ENCODE measurements around the gene ADGRF1. TPM values are rescaled to one million over a fixed set of nuclear protein-coding genes. Genes with fewer than 3 reads are reported as not detected.
"Not testable (repeated sequence)": the region's sequence is repeated elsewhere in the genome, so short reads cannot be mapped to it uniquely, and the experiment has no call there.

ADGRF1 gene
- polyA plus RNA-seq, 3 donors, result 35.9 to 56.2 (median 51.8) TPM

GRCh38 chr6:47023573-47023972 lies 18.6 kb downstream of the ADGRF1 start:
- no peak for DNase-seq (ENCODE audit: low read depth in 3 of 3, low spot score in 2 of 3)

GRCh38 chr6:47022191-47022590 lies 19.9 kb downstream of the ADGRF1 start:
- DNase-seq (ENCODE audit: low read depth in 3 of 3, low spot score in 2 of 3), result no peak

- DNase-seq (ENCODE audit: low read depth in 3 of 3, low spot score in 2 of 3), result no peak
Measured at GRCh38 chr6:47019941-47020340, 22.2 kb downstream of the ADGRF1 start.

- DNase-seq (ENCODE audit: low read depth in 3 of 3, low spot score in 2 of 3), result no peak
Measured at GRCh38 chr6:47016909-47017308, 25.2 kb downstream of the ADGRF1 start.

GRCh38 chr6:47016261-47016660 lies 25.9 kb downstream of the ADGRF1 start:
- DNase-seq (ENCODE audit: low read depth in 3 of 3, low spot score in 2 of 3), result no peak

- DNase-seq (ENCODE audit: low read depth in 3 of 3, low spot score in 2 of 3), result no peak
Measured at GRCh38 chr6:47014401-47014800, 27.7 kb downstream of the ADGRF1 start.

GRCh38 chr6:47009583-47009982 lies 32.5 kb downstream of the ADGRF1 start:
- DNase-seq (ENCODE audit: low read depth in 3 of 3, low spot score in 2 of 3), result no peak

GRCh38 chr6:47008397-47008763 lies 33.8 kb downstream of the ADGRF1 start:
- no peak for DNase-seq (ENCODE audit: low read depth in 3 of 3, low spot score in 2 of 3)

GRCh38 chr6:47007657-47008396 lies 34.3 kb downstream of the ADGRF1 start:
- no peak for DNase-seq (ENCODE audit: low read depth in 3 of 3, low spot score in 2 of 3)

- no peak for DNase-seq (ENCODE audit: low read depth in 3 of 3, low spot score in 2 of 3)
Measured at GRCh38 chr6:47005486-47005885, 36.6 kb downstream of the ADGRF1 start.

GRCh38 chr6:47004463-47004862 lies 37.7 kb downstream of the ADGRF1 start:
- DNase-seq (ENCODE audit: low read depth in 3 of 3, low spot score in 2 of 3), result no peak

- no peak for DNase-seq (ENCODE audit: low read depth in 3 of 3, low spot score in 2 of 3)
Measured at GRCh38 chr6:47000842-47001241, 41.3 kb downstream of the ADGRF1 start.

- no peak for DNase-seq (ENCODE audit: low read depth in 3 of 3, low spot score in 2 of 3)
Measured at GRCh38 chr6:46998436-46999017, 43.6 kb downstream of the ADGRF1 start.

GRCh38 chr6:46997646-46998045 lies 44.5 kb downstream of the ADGRF1 start:
- no peak for DNase-seq (ENCODE audit: low read depth in 3 of 3, low spot score in 2 of 3)

GRCh38 chr6:46996860-46997641 lies 45.1 kb downstream of the ADGRF1 start:
- DNase-seq (ENCODE audit: low read depth in 3 of 3, low spot score in 2 of 3), result no peak

- DNase-seq (ENCODE audit: low read depth in 3 of 3, low spot score in 2 of 3), result no peak
Measured at GRCh38 chr6:46994933-46995332, 47.2 kb downstream of the ADGRF1 start.

GRCh38 chr6:46993846-46994245 lies 48.3 kb downstream of the ADGRF1 start:
- DNase-seq (ENCODE audit: low read depth in 3 of 3, low spot score in 2 of 3), result no peak

- not testable (repeated sequence) for DNase-seq (ENCODE audit: low read depth in 3 of 3, low spot score in 2 of 3)
Measured at GRCh38 chr6:46992391-46992790, 49.7 kb downstream of the ADGRF1 start.

- DNase-seq (ENCODE audit: low read depth in 3 of 3, low spot score in 2 of 3), result peak; percentile 37 to 65 (median 50)
Measured at GRCh38 chr6:46990818-46991510, 51.2 kb downstream of the ADGRF1 start.

- DNase-seq (ENCODE audit: low read depth in 3 of 3, low spot score in 2 of 3), result no peak
Measured at GRCh38 chr6:46990031-46990644, 52.0 kb downstream of the ADGRF1 start.

GRCh38 chr6:46989398-46989797 lies 52.7 kb downstream of the ADGRF1 start:
- DNase-seq (ENCODE audit: low read depth in 3 of 3, low spot score in 2 of 3), result no peak
